ENCODE data around the gene XYLT1. TPM values are rescaled to one million over a fixed set of nuclear protein-coding genes. Genes with fewer than 3 reads are reported as not detected.

The XYLT1 gene
- total RNA-seq, 1 experiment from 2014 or later: 12.5 TPM

GRCh38 chr16:17278988-17279387 is 191.8 kb downstream of the XYLT1 start:
- no peak for TF ChIP-seq CTCF (IDR thresholded peaks at IDR 0.05; ENCODE audit: insufficient read depth in 1 of 2, low read depth in 1 of 2, low read length in 1 of 2, severe bottlenecking in 1 of 2, unreplicated experiment in 1 of 2)
- no peaks in the 10 kb centered on the region for H3K27me3 Mint-ChIP-seq (ENCODE audit: insufficient read depth, unreplicated experiment)
- H3K4me1 ChIP-seq: peaks cover 33% of the 10 kb centered on the region
- no peak overlapping the region for H3K4me3 ChIP-seq (ENCODE audit: low read depth, low read length)
- BruUV-seq (replicated peaks): no TSS peak
- no peaks in the 10 kb centered on the region for H3K9me3 ChIP-seq
- CTCF ChIA-PET: interaction anchor here (0.7 kb wide), 1 partner anchor 111 kb away, joined by 3 read pairs; no protein-coding TSS in a partner anchor
- no peaks in the 10 kb centered on the region for H3K36me3 ChIP-seq (ENCODE audit: control insufficient read depth, insufficient read depth, low read length)
- H3K4me1 Mint-ChIP-seq (ENCODE audit: low read depth, unreplicated experiment): peaks cover 19% of the 10 kb centered on the region
- intact Hi-C loops (cut with micrococcal nuclease; ENCODE audit: unreplicated experiment): loop anchor here (1.0 to 10.0 kb wide), 2 partner anchors 66 to 187 kb away; no protein-coding TSS in a partner anchor
- no peaks in the 10 kb centered on the region for H3K9me3 Mint-ChIP-seq (ENCODE audit: unreplicated experiment)
- POLR2A ChIA-PET: no interaction called here
- no peaks in the 10 kb centered on the region for H3K27me3 ChIP-seq (replicated peaks; ENCODE audit: control insufficient read depth, insufficient read depth, low read length)
- no peak for DNase-seq
- H3K27ac Mint-ChIP-seq (ENCODE audit: unreplicated experiment): no peak overlapping the region
- peaks cover 4% of the 10 kb centered on the region for H3K36me3 Mint-ChIP-seq (ENCODE audit: insufficient read depth, unreplicated experiment)
- H3K4me3 Mint-ChIP-seq (ENCODE audit: unreplicated experiment): no peak overlapping the region

DNA sequence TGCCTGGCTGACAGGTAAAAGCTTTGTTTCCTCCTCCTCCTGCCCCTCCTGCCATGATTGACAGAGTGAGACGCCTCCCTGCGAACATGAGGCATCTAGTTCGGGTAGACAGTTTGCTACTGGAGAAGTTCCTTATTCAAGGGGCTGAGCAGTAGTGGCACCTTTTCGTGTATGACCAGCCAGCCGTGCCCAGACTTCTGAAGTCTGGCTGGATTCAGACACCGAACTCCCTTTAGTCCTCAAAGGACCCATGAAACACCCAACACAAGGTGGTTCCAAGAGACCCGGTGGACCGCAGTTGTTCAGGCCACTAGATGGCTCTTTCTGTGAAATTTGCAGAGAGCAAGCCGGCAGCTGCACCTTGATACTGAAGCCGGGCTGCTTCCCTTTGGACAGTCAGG is 192.8 kb downstream of the XYLT1 start:
- intact Hi-C loops (cut with micrococcal nuclease; ENCODE audit: unreplicated experiment): loop anchor here (1.0 to 10.0 kb wide), 2 partner anchors 67 to 188 kb away; no protein-coding TSS in a partner anchor
- POLR2A ChIA-PET: no interaction called here

GRCh38 chr16:17276610-17277009 is 194.2 kb downstream of the XYLT1 start:
- peaks cover 44% of the 10 kb centered on the region for H3K4me1 ChIP-seq
- intact Hi-C loops (cut with micrococcal nuclease; ENCODE audit: unreplicated experiment): loop anchor here (10.0 kb wide), 1 partner anchor 68 kb away; no protein-coding TSS in a partner anchor
- no TSS peak for BruUV-seq (replicated peaks)
- H3K9me3 ChIP-seq: no peaks in the 10 kb centered on the region
- H3K36me3 ChIP-seq (ENCODE audit: control insufficient read depth, insufficient read depth, low read length): no peaks in the 10 kb centered on the region
- Mint-ChIP-seq H3K36me3 (ENCODE audit: insufficient read depth, unreplicated experiment) (peaks cover 15% of the 10 kb centered on the region), H3K4me3 (ENCODE audit: unreplicated experiment) (no peak overlapping the region), H3K27ac (ENCODE audit: unreplicated experiment) (no peak overlapping the region), H3K27me3 (ENCODE audit: insufficient read depth, unreplicated experiment) (no peaks in the 10 kb centered on the region), H3K9me3 (ENCODE audit: unreplicated experiment) (no peaks in the 10 kb centered on the region), H3K4me1 (ENCODE audit: low read depth, unreplicated experiment) (peaks cover 24% of the 10 kb centered on the region)
- no peak overlapping the region for H3K4me3 ChIP-seq (ENCODE audit: low read depth, low read length)
- no peaks in the 10 kb centered on the region for H3K27me3 ChIP-seq (replicated peaks; ENCODE audit: control insufficient read depth, insufficient read depth, low read length)
- TF ChIP-seq CTCF (IDR thresholded peaks at IDR 0.05; ENCODE audit: insufficient read depth in 1 of 2, low read depth in 1 of 2, low read length in 1 of 2, severe bottlenecking in 1 of 2, unreplicated experiment in 1 of 2): no peak
- DNase-seq: no peak
- ChIA-PET POLR2A (no interaction called here), CTCF (no interaction called here)

More for the DNA sequence above, 192.8 kb downstream of the XYLT1 start:
- CTCF ChIA-PET: interaction anchor here (0.6 to 1.0 kb wide), 3 partner anchors 187 to 301 kb away, joined by 3 to 6 read pairs (median 4); no protein-coding TSS in a partner anchor
- no TSS peak for BruUV-seq (replicated peaks)
- Histone ChIP-seq H3K9me3 (no peaks in the 10 kb centered on the region), H3K27me3 (replicated peaks; ENCODE audit: control insufficient read depth, insufficient read depth, low read length) (no peaks in the 10 kb centered on the region), H3K4me1 (peaks cover 40% of the 10 kb centered on the region), H3K4me3 (ENCODE audit: low read depth, low read length) (no peak overlapping the region), H3K36me3 (ENCODE audit: control insufficient read depth, insufficient read depth, low read length) (no peaks in the 10 kb centered on the region)
- H3K4me3 Mint-ChIP-seq (ENCODE audit: unreplicated experiment): no peak overlapping the region
- H3K9me3 Mint-ChIP-seq (ENCODE audit: unreplicated experiment): no peaks in the 10 kb centered on the region
- peak; percentile 44 to 45 for DNase-seq
- H3K36me3 Mint-ChIP-seq (ENCODE audit: insufficient read depth, unreplicated experiment): peaks cover 9% of the 10 kb centered on the region
- peaks cover 19% of the 10 kb centered on the region for H3K4me1 Mint-ChIP-seq (ENCODE audit: low read depth, unreplicated experiment)
- no peaks in the 10 kb centered on the region for H3K27me3 Mint-ChIP-seq (ENCODE audit: insufficient read depth, unreplicated experiment)
- peak in 1 of 2 experiments; percentile 63 for TF ChIP-seq CTCF (IDR thresholded peaks at IDR 0.05; ENCODE audit: insufficient read depth in 1 of 2, low read depth in 1 of 2, low read length in 1 of 2, severe bottlenecking in 1 of 2, unreplicated experiment in 1 of 2)
- no peak overlapping the region for H3K27ac Mint-ChIP-seq (ENCODE audit: unreplicated experiment)
